GM23248 (cell line): ENCODE results near the gene TSSK2. TPM values are rescaled to one million over a fixed set of nuclear protein-coding genes. Genes with fewer than 3 reads are reported as not detected.
"Not testable (repeated sequence)": the region's sequence is repeated elsewhere in the genome, so short reads cannot be mapped to it uniquely, and the experiment has no call there.

Experiments used
- DNase-seq: peaks from one replicate; pipeline ENCODE4 v3.0.0-alpha.2; 2015
- H2AFZ ChIP-seq: fragments of 200-600 bp; sonication (generic); 2 replicates; pipeline ENCODE4 v1.6.1; 2016; ENCODE audit warnings: antibody characterized with exemption
- H3F3A ChIP-seq: fragments of 200-600 bp; sonication (generic); 2 replicates; pipeline ENCODE4 v1.6.1; 2016; ENCODE audit warnings: mild to moderate bottlenecking, antibody characterized with exemption, mixed run types; ENCODE audit not compliant: insufficient read depth
- H3K27ac ChIP-seq: fragments of 200-600 bp; sonication (generic); 2 replicates; pipeline ENCODE4 v1.5.1; 2016; ENCODE audit warnings: mild to moderate bottlenecking
- H3K27me3 ChIP-seq: fragments of 200-600 bp; sonication (generic); replicated peaks from 2 replicates; pipeline ENCODE4 v1.6.1; 2016; ENCODE audit warnings: mild to moderate bottlenecking; ENCODE audit not compliant: insufficient read depth
- H3K36me3 ChIP-seq: fragments of 200-600 bp; sonication (generic); 2 replicates; pipeline ENCODE4 v1.6.1; 2016; ENCODE audit warnings: low read depth, mild to moderate bottlenecking
- H3K4me1 ChIP-seq: fragments of 200-600 bp; sonication (generic); 2 replicates; pipeline ENCODE4 v1.6.1; 2016; ENCODE audit warnings: mild to moderate bottlenecking; ENCODE audit not compliant: insufficient read depth
- H3K4me2 ChIP-seq: fragments of 200-600 bp; sonication (generic); one replicate; pipeline ENCODE4 v1.6.1; 2016; ENCODE audit warnings: mild to moderate bottlenecking; ENCODE audit not compliant: unreplicated experiment
- H3K4me3 ChIP-seq: fragments of 200-600 bp; sonication (generic); 2 replicates; pipeline ENCODE4 v1.5.1; 2016; ENCODE audit warnings: mild to moderate bottlenecking
- H3K79me2 ChIP-seq: fragments of 200-600 bp; sonication (generic); 2 replicates; pipeline ENCODE4 v1.6.1; 2016; ENCODE audit warnings: mild to moderate bottlenecking; ENCODE audit not compliant: insufficient read depth
- H3K9ac ChIP-seq: fragments of 200-600 bp; sonication (generic); 2 replicates; pipeline ENCODE4 v1.6.1; 2016; ENCODE audit warnings: mild to moderate bottlenecking
- H3K9me2 ChIP-seq: fragments of 200-600 bp; sonication (generic); 2 replicates; pipeline ENCODE4 v1.6.1; 2016; ENCODE audit warnings: mixed run types, mild to moderate bottlenecking, moderate library complexity; ENCODE audit not compliant: insufficient read depth
- H3K9me3 ChIP-seq: fragments of 200-600 bp; sonication (generic); one replicate; pipeline ENCODE4 v1.6.1; 2017; ENCODE audit warnings: low read depth
- H4K20me1 ChIP-seq: fragments of 200-600 bp; sonication (generic); 2 replicates; pipeline ENCODE4 v1.6.0; 2016; ENCODE audit not compliant: insufficient read depth
- EZH2 ChIP-seq: fragments of 200-600 bp; sonication (generic); IDR thresholded peaks from 2 replicates; pipeline ENCODE4 v1.6.1; 2018; ENCODE audit warnings: antibody characterized with exemption, mild to moderate bottlenecking; ENCODE audit not compliant: insufficient read depth, poor library complexity, severe bottlenecking
- EZH2phosphoT487 ChIP-seq: fragments of 200-600 bp; sonication (generic); IDR thresholded peaks from 2 replicates; pipeline ENCODE4 v1.6.1; 2018; ENCODE audit warnings: antibody characterized with exemption, moderate library complexity, mild to moderate bottlenecking, low read depth; ENCODE audit not compliant: insufficient read depth
- WGBS, 2 experiments: methylation state at CpG; one replicate each; pipeline ENCODE4 v1.1.6; 2015 to 2017; ENCODE audit warnings: low lambda C conversion rate in 2 of 2, low coverage in 1 of 2; ENCODE audit errors: missing lambda C conversion rate in 2 of 2; 5-methylcytosine and 5-hydroxymethylcytosine counted together
- in situ Hi-C: fragments of 300-500 bp; cut with MboI; formaldehyde crosslinking; loops from 2 replicates; pipeline ENCODE4 v1.15.0; 2020
- polyA plus RNA-seq: library from polyadenylated mRNA; unstranded; fragments of >200 nt; fragmentation: Nextera tagmentation; extraction: Ambion mirVana; gene quantifications from 2 replicates; pipeline ENCODE4 v1.2.1, GENCODE V29; 2016
- total RNA-seq: library from RNA; depleted of rRNA; stranded (reverse); fragments of >200 nt; shearing (Covaris generic); gene quantifications from 2 replicates; pipeline ENCODE4 v1.2.3, GENCODE V29; 2014

Gene TSSK2
- total and polyA plus RNA-seq, 2 experiments from 2014 or later = not detected

DNA sequence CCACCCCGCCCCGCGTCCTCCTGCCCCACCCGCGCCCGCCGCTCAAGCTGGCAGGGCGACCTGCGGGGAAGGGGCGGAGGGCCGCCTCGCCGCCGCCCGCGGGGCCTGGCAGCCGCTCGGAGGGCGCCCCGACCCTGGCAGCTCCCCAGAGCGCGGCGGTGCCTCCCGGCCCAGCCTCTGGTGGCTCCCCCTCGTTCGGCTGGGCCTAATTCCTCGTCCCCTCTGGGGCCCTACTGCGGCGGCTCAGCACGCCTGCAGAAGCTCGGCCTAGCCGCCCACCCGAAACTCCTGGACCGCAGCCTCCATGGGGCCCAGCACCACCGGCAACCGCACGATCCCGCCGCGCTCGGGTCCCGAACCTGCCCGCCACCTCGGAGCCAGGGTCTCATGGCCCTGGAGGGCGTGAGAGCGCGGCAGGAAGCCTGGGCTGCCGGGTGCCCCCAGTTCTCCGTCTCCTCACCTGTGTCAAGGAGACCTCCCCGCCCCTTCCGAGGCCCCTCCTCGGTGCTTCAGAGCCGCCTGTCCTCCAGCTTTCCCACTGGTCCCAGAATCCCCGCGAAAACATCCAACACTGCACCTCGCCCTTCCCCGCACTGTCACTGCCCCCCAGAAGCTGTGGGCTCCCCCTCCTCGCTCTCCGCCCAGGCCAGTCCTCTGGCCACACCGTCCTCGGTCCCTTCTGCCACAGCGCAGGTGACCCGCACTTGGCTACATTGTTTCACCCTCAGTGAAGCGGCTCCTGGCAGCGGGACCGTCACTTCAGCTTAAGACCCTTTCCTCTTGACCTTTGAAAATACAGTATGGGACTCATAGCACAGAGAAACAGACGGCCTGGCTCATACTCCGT is 19.6 kb downstream of the TSSK2 start:
- DNase-seq = no peak
- Histone ChIP-seq H2AFZ (no peak overlapping the region), H3K4me3 (no peak overlapping the region), H3K9me2 (no peaks in the 10 kb centered on the region), H3K27me3 (peaks cover 48% of the 10 kb centered on the region), H3K9me3 (no peaks in the 10 kb centered on the region), H3F3A (no peaks in the 10 kb centered on the region), H3K4me1 (no peaks in the 10 kb centered on the region), H3K4me2 (no peak overlapping the region), H3K36me3 (no peaks in the 10 kb centered on the region), H3K27ac (no peak overlapping the region), H3K9ac (no peak overlapping the region), H3K79me2 (no peaks in the 10 kb centered on the region), H4K20me1 (no peaks in the 10 kb centered on the region)
- TF ChIP-seq EZH2phosphoT487 (0 out of 2 replicates have a peak, but pooled peaks have one; percentile 26), EZH2 (peak; percentile 86)
- WGBS, 2 experiments = 12 to 13% methylated on average over 36 to 47 of the region's 68 CpGs
- in situ Hi-C loops = no loop called here

DNA sequence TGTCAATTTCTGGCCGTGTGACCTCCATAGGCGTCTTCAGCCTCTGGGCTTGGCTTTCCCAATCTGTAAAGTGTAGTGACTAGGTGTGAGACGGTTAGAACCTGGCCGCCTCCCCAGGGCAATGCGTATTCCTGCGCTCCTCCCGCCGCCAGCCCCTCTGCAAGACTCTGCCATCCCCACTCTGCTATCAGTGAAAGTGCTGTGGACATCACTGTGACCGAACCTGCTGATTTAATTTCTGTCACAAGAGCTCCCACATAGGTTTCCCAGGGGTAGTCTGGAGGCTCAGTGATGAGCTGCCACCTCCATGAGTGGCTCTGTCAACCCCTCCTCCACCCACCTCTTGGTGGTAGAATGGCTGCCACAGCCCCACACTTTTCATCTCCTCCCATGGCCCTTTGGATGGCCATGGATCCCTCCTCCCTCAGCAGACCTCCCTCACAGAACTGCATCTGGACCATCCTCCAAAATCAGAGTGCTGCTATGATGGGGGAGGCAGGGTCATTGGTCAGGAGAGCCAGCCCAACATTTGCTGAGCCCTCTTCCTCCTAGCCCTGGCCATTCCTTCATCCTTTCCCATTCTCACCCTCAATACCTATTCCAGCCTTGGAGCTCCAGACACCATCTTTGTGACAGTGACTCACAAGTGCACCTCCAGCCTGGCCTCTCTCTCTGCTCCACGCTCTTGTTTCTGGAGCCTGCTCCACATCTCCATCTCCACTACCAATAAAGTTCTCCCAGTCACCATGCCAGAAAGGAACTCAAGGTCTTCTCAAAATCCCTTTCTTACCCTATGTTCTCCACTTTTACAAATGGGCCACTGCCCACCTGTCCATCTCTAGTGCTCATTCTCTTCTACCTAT is 20.5 kb downstream of the TSSK2 start:
- Histone ChIP-seq H4K20me1 (no peaks in the 10 kb centered on the region), H3K4me1 (no peaks in the 10 kb centered on the region), H3K9ac (no peak overlapping the region), H3K27me3 (peaks cover 48% of the 10 kb centered on the region), H3K4me3 (no peak overlapping the region), H3K9me3 (no peaks in the 10 kb centered on the region), H3K36me3 (no peaks in the 10 kb centered on the region), H3K27ac (no peak overlapping the region), H3K79me2 (no peaks in the 10 kb centered on the region), H3K4me2 (no peak overlapping the region), H3F3A (no peaks in the 10 kb centered on the region), H3K9me2 (no peaks in the 10 kb centered on the region), H2AFZ (no peak overlapping the region)
- 44 to 47% methylated on average over 10 of the region's 10 CpGs for WGBS, 2 experiments
- in situ Hi-C loops = no loop called here
- DNase-seq = no peak
- no peak for TF ChIP-seq EZH2

DNA sequence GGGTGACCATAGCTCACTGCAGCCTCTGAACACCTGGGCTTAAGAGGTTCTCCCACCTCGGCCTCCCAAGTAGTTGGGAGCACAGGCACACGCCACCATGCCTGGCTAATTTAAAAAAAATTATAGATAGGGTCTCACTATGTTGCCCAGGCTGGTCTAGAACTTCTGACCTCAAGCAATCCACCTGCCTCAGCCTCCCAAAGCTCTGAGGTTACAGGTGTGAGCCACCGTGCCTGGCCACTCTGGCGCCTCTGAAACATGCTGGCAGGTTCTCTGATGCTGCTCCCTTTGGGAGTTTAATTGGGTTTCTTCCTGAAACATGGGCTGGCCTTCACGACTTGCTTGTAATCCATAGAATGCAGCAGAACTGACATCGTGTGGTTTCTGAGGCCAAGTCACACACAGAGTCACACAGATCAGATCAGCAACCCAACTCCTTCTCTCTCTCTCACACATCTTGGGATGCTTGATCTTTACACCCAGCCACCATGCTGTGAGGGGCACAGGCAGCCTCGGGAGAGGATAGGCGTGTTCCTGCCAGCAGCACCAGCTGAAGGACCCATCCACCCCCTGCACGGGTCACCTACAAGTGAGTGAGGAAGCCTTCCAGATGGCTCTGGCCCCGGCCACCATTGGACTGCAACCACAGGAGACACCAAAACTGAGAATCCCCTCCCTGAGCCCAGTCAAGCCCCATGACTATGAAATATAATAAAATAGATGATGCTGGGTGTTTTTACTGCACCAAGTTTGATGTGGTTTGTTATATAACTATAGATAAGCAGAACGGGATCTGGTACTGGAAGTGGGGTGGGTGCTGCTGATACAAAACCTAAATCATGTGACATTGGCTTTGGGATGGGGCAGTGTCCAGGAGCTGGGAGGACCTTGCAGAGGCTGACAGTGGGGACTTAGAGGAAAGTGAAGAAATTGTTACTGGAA is 22.1 kb downstream of the TSSK2 start:
- Histone ChIP-seq H3K4me1 (no peaks in the 10 kb centered on the region), H3K4me2 (no peak overlapping the region), H3K9ac (no peak overlapping the region), H4K20me1 (no peaks in the 10 kb centered on the region), H3K27me3 (peaks cover 45% of the 10 kb centered on the region), H3K9me2 (no peaks in the 10 kb centered on the region), H3K27ac (no peak overlapping the region), H3K9me3 (no peaks in the 10 kb centered on the region), H3K79me2 (no peaks in the 10 kb centered on the region), H3K36me3 (no peaks in the 10 kb centered on the region), H3F3A (no peaks in the 10 kb centered on the region), H3K4me3 (no peak overlapping the region), H2AFZ (no peak overlapping the region)
- 45 to 47% methylated on average over 9 to 11 of the region's 11 CpGs for WGBS, 2 experiments
- DNase-seq = no peak
- TF ChIP-seq EZH2phosphoT487 (no peak), EZH2 (no peak)
- in situ Hi-C loops = no loop called here

DNA sequence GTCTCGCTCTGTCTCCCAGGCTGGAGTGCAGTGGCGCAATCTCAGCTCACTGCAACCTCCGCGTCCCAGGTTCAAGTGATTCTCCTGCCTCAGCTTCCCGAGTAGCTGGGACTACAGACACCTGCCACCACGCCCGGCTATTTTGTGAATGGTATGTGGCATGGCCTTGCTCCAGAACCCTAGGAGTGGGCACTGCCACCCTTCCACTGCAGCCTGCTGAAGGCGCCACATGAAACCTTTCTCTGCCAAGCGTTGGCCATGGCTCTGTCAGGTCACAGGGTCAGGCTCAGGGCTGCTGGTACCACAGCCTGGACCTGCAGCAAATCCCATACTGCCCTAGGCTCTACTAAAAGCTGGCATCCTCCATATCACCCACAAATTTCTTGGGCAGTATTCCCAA is 25.0 kb downstream of the TSSK2 start:
- H3K4me3 ChIP-seq, DNase-seq, H3K4me2 ChIP-seq, H2AFZ ChIP-seq, H3K36me3 ChIP-seq, H3K9me2 ChIP-seq, H4K20me1 ChIP-seq, H3F3A ChIP-seq, H3K9me3 ChIP-seq, H3K9ac ChIP-seq, H3K79me2 ChIP-seq, H3K4me1 ChIP-seq, in situ Hi-C loops, H3K27ac ChIP-seq: not testable (repeated sequence)
- peaks cover 24% of the 10 kb centered on the region for H3K27me3 ChIP-seq
- 67 to 68% methylated on average over 9 of the region's 9 CpGs for WGBS, 2 experiments

DNA sequence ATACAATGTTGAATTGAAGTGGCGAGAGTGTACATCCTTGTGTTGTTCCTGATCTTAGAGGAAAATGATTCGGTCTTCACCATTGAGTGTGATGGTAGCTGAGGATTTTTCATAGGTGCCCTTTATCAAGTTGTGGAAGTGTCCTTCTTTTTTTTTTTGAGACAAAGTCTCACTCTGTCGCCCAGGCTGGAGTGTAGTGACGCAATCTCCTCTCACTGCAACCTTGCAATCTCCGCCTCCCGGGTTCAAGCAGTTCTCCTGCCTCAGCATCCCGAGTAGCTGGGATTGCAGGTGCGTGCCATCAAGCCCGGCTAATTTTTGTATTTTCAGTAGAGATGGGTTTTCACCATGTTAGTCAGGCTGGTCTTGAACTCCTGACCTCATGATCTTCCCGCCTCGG is 27.5 kb downstream of the TSSK2 start:
- in situ Hi-C loops, DNase-seq, H3K36me3 ChIP-seq, H3K27me3 ChIP-seq, H3K4me2 ChIP-seq, H3K27ac ChIP-seq, H3F3A ChIP-seq, H3K9ac ChIP-seq, H4K20me1 ChIP-seq, H3K9me3 ChIP-seq, H3K4me1 ChIP-seq, H3K79me2 ChIP-seq, H2AFZ ChIP-seq, H3K9me2 ChIP-seq, H3K4me3 ChIP-seq: not testable (repeated sequence)
- WGBS, 2 experiments = 65 to 66% methylated on average over 11 of the region's 11 CpGs
